Pancreas (tissue), 10 donors: ENCODE data around the gene SDK1. TPM values are rescaled to one million over a fixed set of nuclear protein-coding genes. Genes with fewer than 3 reads are reported as not detected.

Source experiments
- ATAC-seq, 4 donors: fragments of 200-7000 bp; cut with Tn5 transposase; one replicate each; pipeline versions ENCODE4 v1.8.0 to v1.9.1; 2020; ENCODE audit warnings: mild to moderate bottlenecking in 4 of 4, moderate library complexity in 4 of 4
- DNase-seq, 6 donors: peaks; one replicate each; pipeline ENCODE4 v3.0.0-alpha.2; 2020
- FAIRE-seq: peaks from 2 replicates; lab custom pipeline; 2012; peaks lifted over from hg19 to GRCh38; lab: Jason Lieb, UNC
- H3K27ac ChIP-seq, 4 donors: fragments of 200-600 bp; sonication (generic); 1 replicate in 3 of 4; 2 replicates in 1 of 4; pipeline versions ENCODE4 v1.5.0 to v1.8.0; 2020
- H3K27me3 ChIP-seq, 4 donors: fragments of 200-600 bp; one replicate each; pipeline ENCODE4 v1.8.0; 2021
- H3K36me3 ChIP-seq, 3 donors: fragments of 200-600 bp; sonication (generic) in 1 of 3; one replicate each; pipeline versions ENCODE4 v1.5.0 to v1.8.0; 2020 to 2021
- H3K4me1 ChIP-seq, 3 donors: fragments of 200-600 bp; one replicate each; pipeline ENCODE4 v1.8.0; 2021
- H3K4me3 ChIP-seq, 4 donors: fragments of 200-600 bp; sonication (generic) in 2 of 4; one replicate each; pipeline versions ENCODE4 v1.5.0 to v1.8.0; 2020 to 2021
- H3K9me3 ChIP-seq, 4 donors: fragments of 200-600 bp; one replicate each; pipeline ENCODE4 v1.8.0; 2021
- CTCF ChIP-seq, 4 donors: fragments of 200-600 bp; sonication (generic) in 3 of 4; IDR thresholded peaks; one replicate each; pipeline versions ENCODE4 v1.5.0 to v1.8.0; 2021; ENCODE audit warnings: antibody characterized with exemption in 4 of 4
- WGBS, 2 donors: extraction: QIAGEN DNeasy Blood & Tissue Kit; methylation state at CpG; one replicate each; pipeline ENCODE4 v1.1.7; 2013; 5-methylcytosine and 5-hydroxymethylcytosine counted together
- intact Hi-C, 3 donors: fragments of 100-400 bp; cut with DNase I; formaldehyde crosslinking; loops; one replicate each; pipeline versions ENCODE4 v1.11.1 to v1.14.2; 2022
- polyA plus RNA-seq, 2 donors: library from polyadenylated mRNA; stranded (reverse); fragments of 200-250 nt; gene quantifications; one replicate each; pipeline ENCODE4 v1.2.3, GENCODE V29; 2013
- total RNA-seq, 6 donors: library from RNA; stranded (reverse); fragmentation: NEBNext Ultra II Directional in 4 of 6; extraction: Animal tissue kit (Norgen Biotek cat#: 25700) in 4 of 6; gene quantifications; one replicate each; pipeline versions ENCODE4 v1.2.1 to v1.2.4, GENCODE V29; 2021 to 2023
- donor health status: healthy with polysubstance abuse.
- donor health status: DM: no; HTN: no; CAD: no; lungs with moderate emphysema.
- donor health status: DM: no; HTN: no; CAD: no.
- donor health status: control.
- donor health status: control.
- donor health status: Bipolar disorder and iron deficiency.
- donor health status: DM: yes; HTN: yes; CAD: no.
- donor health status: DM: no; HTN: no; CAD: no.
- donor health status: DM: no; HTN: no; CAD: no.
- donor health status: DM: yes; HTN: yes; CAD: no.

SDK1 gene
- total and polyA plus RNA-seq, 8 donors: 10.8 to 30.8 (median 19.8) TPM

GRCh38 chr7:3918576-3918975 is 617.5 kb downstream of the SDK1 start:
- H3K36me3 ChIP-seq: no peaks in the 10 kb centered on the region
- ATAC-seq (no peak), DNase-seq (no peak), FAIRE-seq (no peak)
- H3K27me3 ChIP-seq: no peaks in the 10 kb centered on the region
- H3K27ac ChIP-seq: no peak overlapping the region
- H3K4me1 ChIP-seq: peaks cover 0 to 4% (median 0%) of the 10 kb centered on the region in 3 donors
- no peak overlapping the region for H3K4me3 ChIP-seq
- intact Hi-C loops: no loop called here
- 92 to 93% methylated on average over 8 of the region's 8 CpGs for WGBS, 2 donors
- H3K9me3 ChIP-seq: no peaks in the 10 kb centered on the region
- no peak for TF ChIP-seq CTCF (IDR thresholded peaks at IDR 0.05)

- Histone ChIP-seq H3K27me3 (no peaks in the 10 kb centered on the region), H3K27ac (no peak overlapping the region), H3K36me3 (no peaks in the 10 kb centered on the region), H3K9me3 (no peaks in the 10 kb centered on the region), H3K4me1 (peaks cover 0 to 5% (median 2%) of the 10 kb centered on the region in 3 donors), H3K4me3 (no peak overlapping the region)
- no peak for TF ChIP-seq CTCF (IDR thresholded peaks at IDR 0.05)
- peak; percentile 66 to 80 (median 74) for ATAC-seq
- FAIRE-seq: no peak
- peak in 4 of 6 donors; percentile 34 to 57 (median 54) for DNase-seq
- intact Hi-C loops: no loop called here
- 42 to 59% methylated on average over 10 of the region's 10 CpGs for WGBS, 2 donors
These were observed 621.2 kb downstream of the SDK1 start for GRCh38 chr7:3922175-3922635.

- intact Hi-C loops: no loop called here
- H3K36me3 ChIP-seq: no peaks in the 10 kb centered on the region
- peak in 3 of 6 donors; percentile 38 to 70 (median 46) for DNase-seq
- FAIRE-seq: no peak
- no peak overlapping the region for H3K27ac ChIP-seq
- no peak overlapping the region for H3K4me3 ChIP-seq
- H3K9me3 ChIP-seq: no peaks in the 10 kb centered on the region
- WGBS, 2 donors: 41 to 49% methylated on average over 10 of the region's 10 CpGs
- H3K4me1 ChIP-seq: peaks cover 0 to 5% (median 2%) of the 10 kb centered on the region in 3 donors
- no peak for TF ChIP-seq CTCF (IDR thresholded peaks at IDR 0.05)
- ATAC-seq: peak; percentile 66 to 80 (median 72)
- no peaks in the 10 kb centered on the region for H3K27me3 ChIP-seq
These were observed 622.4 kb downstream of the SDK1 start for GRCh38 chr7:3923307-3923918.

- H3K27me3 ChIP-seq: no peaks in the 10 kb centered on the region
- peak in 1 of 6 donors; percentile 29 for DNase-seq
- no peak for TF ChIP-seq CTCF (IDR thresholded peaks at IDR 0.05)
- no peak for FAIRE-seq
- H3K27ac ChIP-seq: no peak overlapping the region
- no peak overlapping the region for H3K4me3 ChIP-seq
- no peaks in the 10 kb centered on the region for H3K9me3 ChIP-seq
- WGBS, 2 donors: 58 to 59% methylated on average over 14 of the region's 14 CpGs
- H3K4me1 ChIP-seq: peaks cover 0 to 10% (median 5%) of the 10 kb centered on the region in 3 donors
- ATAC-seq: no peak
- H3K36me3 ChIP-seq: no peaks in the 10 kb centered on the region
- intact Hi-C loops: no loop called here
These were observed 623.2 kb downstream of the SDK1 start for GRCh38 chr7:3924277-3924676.

- H3K27ac ChIP-seq: no peak overlapping the region
- H3K9me3 ChIP-seq: no peaks in the 10 kb centered on the region
- ATAC-seq (no peak), FAIRE-seq (no peak), DNase-seq (no peak)
- H3K4me1 ChIP-seq: peaks cover 0 to 18% (median 5%) of the 10 kb centered on the region in 3 donors
- no peaks in the 10 kb centered on the region for H3K36me3 ChIP-seq
- TF ChIP-seq CTCF (IDR thresholded peaks at IDR 0.05): no peak
- H3K4me3 ChIP-seq: no peak overlapping the region
- H3K27me3 ChIP-seq: no peaks in the 10 kb centered on the region
- WGBS, 2 donors: 86% methylated on average over 7 of the region's 7 CpGs
- intact Hi-C loops: no loop called here
These were observed 626.5 kb downstream of the SDK1 start for GRCh38 chr7:3927446-3928110.
